HL-60 (cell line): Measurements from ENCODE around the gene FAM53B.

Experiments
- DNase-seq, 2 experiments: peaks; one replicate each; pipeline ENCODE4 v3.0.0-alpha.2; 2010 to 2020; ENCODE audit warnings: low read depth in 1 of 2, low spot score in 1 of 2
- H3K27ac ChIP-seq: fragments of 250-450 bp; sonication (Bioruptor Pico); replicated peaks from 2 replicates; pipeline ENCODE4 v1.5.1; 2020; ENCODE audit warnings: mild to moderate bottlenecking, moderate library complexity
- H3K27me3 ChIP-seq: fragments of 250-450 bp; sonication (Bioruptor Pico); 2 replicates; pipeline ENCODE4 v1.5.1; 2021; ENCODE audit warnings: mild to moderate bottlenecking, moderate library complexity; ENCODE audit not compliant: insufficient read depth, poor library complexity, severe bottlenecking
- H3K4me3 ChIP-seq: replicated peaks from 2 replicates; pipeline ENCODE4 v1.5.1; 2011; ENCODE audit warnings: mild to moderate bottlenecking, control low read depth, low read length; ENCODE audit not compliant: insufficient read depth
- GABPA ChIP-seq: IDR thresholded peaks from 2 replicates; pipeline ENCODE4 v1.6.1; 2012; ENCODE audit warnings: low read depth
- POLR2AphosphoS5 ChIP-seq: IDR thresholded peaks from 2 replicates; pipeline ENCODE4 v1.6.1; 2012; ENCODE audit warnings: low read depth
- REST ChIP-seq: IDR thresholded peaks from 2 replicates; pipeline ENCODE4 v1.6.1; 2012; ENCODE audit warnings: low read depth; ENCODE audit not compliant: insufficient replicate concordance
- SPI1 ChIP-seq: IDR thresholded peaks from 2 replicates; pipeline ENCODE4 v1.6.1; 2012; ENCODE audit warnings: low read depth, mild to moderate bottlenecking, borderline replicate concordance
- TF ChIP-seq, protein P1 (sequence below): IDR thresholded peaks from one replicate; pipeline ENCODE4 v1.5.1; 2011; ENCODE audit warnings: low read length, control low read depth, inconsistent platforms; ENCODE audit not compliant: insufficient read depth

Gene FAM53B

DNA sequence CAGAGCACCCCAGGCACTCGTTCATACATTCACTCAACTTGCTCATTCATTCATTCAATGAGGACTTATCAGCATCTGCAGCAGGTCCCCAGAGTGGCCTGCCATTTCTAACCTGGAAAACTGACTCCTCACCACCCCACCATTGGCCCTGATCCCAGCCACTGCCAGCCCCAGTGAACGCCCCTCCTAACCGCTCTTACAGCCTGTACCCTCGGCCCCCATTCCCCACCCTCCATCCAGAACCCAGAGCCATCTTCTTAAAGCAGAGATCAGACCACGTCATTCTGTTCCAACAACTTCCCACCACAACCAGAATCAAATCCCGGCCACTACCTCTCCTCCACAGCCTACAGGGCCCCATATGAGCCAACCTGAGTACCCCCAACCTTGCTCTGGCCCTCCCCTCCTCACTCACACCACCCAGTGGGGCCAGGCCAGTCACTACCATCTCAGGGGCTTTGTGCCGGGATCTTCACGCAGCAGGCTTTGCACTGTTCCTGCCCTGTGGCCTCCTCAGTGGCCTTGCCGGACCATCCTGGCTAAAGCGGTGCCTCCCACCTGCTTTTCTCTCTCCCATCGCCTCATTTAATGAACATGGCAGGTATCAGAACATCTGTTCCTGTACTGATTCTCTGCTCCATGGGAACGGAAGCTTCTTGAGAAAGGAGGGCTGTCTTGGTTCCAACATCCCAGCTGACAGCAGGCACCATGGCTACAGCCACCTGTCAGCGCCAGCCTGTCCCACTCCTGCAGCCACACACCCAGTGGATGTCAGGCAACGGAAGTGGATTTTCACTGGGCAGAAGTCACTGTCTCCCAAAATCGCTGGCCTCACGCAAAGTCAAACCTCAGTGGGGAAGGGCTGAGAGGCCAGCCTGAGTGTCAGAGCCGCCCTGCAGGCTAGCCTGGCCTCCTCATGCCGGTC lies 45.4 kb downstream of the FAM53B start:
- peak overlapping the region; percentile 85 for H3K27ac ChIP-seq
- TF ChIP-seq GABPA (no peak), REST (no peak), POLR2AphosphoS5 (no peak), SPI1 (no peak)
- TF ChIP-seq, protein P1, sequence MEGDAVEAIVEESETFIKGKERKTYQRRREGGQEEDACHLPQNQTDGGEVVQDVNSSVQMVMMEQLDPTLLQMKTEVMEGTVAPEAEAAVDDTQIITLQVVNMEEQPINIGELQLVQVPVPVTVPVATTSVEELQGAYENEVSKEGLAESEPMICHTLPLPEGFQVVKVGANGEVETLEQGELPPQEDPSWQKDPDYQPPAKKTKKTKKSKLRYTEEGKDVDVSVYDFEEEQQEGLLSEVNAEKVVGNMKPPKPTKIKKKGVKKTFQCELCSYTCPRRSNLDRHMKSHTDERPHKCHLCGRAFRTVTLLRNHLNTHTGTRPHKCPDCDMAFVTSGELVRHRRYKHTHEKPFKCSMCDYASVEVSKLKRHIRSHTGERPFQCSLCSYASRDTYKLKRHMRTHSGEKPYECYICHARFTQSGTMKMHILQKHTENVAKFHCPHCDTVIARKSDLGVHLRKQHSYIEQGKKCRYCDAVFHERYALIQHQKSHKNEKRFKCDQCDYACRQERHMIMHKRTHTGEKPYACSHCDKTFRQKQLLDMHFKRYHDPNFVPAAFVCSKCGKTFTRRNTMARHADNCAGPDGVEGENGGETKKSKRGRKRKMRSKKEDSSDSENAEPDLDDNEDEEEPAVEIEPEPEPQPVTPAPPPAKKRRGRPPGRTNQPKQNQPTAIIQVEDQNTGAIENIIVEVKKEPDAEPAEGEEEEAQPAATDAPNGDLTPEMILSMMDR, result no peak
- H3K4me3 ChIP-seq, result no peak overlapping the region
- H3K27me3 ChIP-seq, result no peaks in the 10 kb centered on the region
- DNase-seq, result no peak

- TF ChIP-seq SPI1 (no peak), REST (no peak), GABPA (no peak), POLR2AphosphoS5 (no peak)
- TF ChIP-seq, protein P1, result no peak
Observed at GRCh38 chr10:124697837-124698544, 46.2 kb downstream of the FAM53B start.

DNA sequence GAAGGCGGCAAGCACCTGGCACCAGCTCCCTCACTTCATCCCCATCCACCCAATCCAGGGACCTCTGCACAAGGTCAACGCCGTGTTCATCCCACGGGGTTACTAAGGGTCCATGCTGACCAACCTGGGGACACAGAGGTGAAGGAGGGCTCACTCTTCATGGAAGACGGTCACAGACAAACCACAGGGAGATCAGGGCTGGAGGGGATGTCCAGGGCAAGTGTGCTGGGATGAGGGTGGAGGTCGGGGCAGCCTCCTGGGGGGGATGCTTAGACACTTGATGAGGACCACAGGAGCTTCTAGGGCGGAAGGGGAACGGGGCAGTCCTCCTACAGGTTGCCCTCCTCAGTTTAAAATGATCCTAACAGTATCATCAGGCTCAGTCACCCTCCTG lies 46.7 kb downstream of the FAM53B start:
- TF ChIP-seq, protein P1, result no peak
- TF ChIP-seq POLR2AphosphoS5 (no peak), GABPA (no peak), REST (no peak), SPI1 (no peak)
- H3K27ac ChIP-seq, result no peak overlapping the region
- no peaks in the 10 kb centered on the region for H3K27me3 ChIP-seq
- DNase-seq, result no peak
- H3K4me3 ChIP-seq, result no peak overlapping the region

More at GRCh38 chr10:124697837-124698544, 46.2 kb downstream of the FAM53B start:
- no peak overlapping the region for H3K4me3 ChIP-seq
- H3K27me3 ChIP-seq, result no peaks in the 10 kb centered on the region
- peak overlapping the region; percentile 85 for H3K27ac ChIP-seq
- DNase-seq, result peak in 1 of 2 experiments; percentile 53
